ENCODE data around the gene GAD1.

GRCh38 chr2:170905864-170906263 lies 89.2 kb downstream of the GAD1 start:
- TF ChIP-seq CTCF (IDR thresholded peaks at IDR 0.05) (no peak), SP1 (CRISPR knock-in tag; conservative IDR thresholded peaks at IDR 0.05) (no peak), CREM (CRISPR knock-in tag; IDR thresholded peaks at IDR 0.05) (no peak), GABPB1 (CRISPR knock-in tag; IDR thresholded peaks at IDR 0.05) (no peak), CBFB (CRISPR knock-in tag; IDR thresholded peaks at IDR 0.05; ENCODE audit: low read depth) (no peak), ATF1 (CRISPR knock-in tag; IDR thresholded peaks at IDR 0.05) (no peak), ZNF425 (CRISPR knock-in tag; conservative IDR thresholded peaks at IDR 0.05) (no peak), ZNF219 (CRISPR knock-in tag; IDR thresholded peaks at IDR 0.05; ENCODE audit: borderline replicate concordance) (no peak)

Data from WTC11 (cell line).